Measurements from ENCODE around the gene APP.

DNA sequence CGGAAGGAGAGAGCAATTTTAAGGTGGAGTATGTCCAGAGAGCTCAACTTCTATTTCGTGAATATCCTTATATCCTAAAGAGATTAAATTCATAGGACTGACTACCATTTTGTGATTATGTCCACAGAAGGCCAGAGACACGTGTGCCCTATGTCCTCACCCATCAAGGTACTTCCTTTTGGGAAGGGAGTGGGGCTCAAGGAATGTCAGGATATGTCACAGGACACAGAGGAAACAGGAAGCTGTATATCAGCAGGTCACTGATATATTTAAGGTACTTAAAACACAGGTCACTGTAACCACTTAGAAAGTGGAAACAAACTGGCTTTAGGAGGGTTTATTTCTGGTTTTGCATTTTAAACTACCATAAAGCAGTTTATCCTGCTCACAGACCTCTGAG lies 184.6 kb downstream of the APP start:
- TF ChIP-seq BCL11B (tag by site-specific recombination; IDR thresholded peaks at IDR 0.05; ENCODE audit: low read depth), result no peak
- TF ChIP-seq TRIM28 (IDR thresholded peaks at IDR 0.05; ENCODE audit: borderline replicate concordance, low read length), result no peak
- no peak for TF ChIP-seq ATF2 (tag by site-specific recombination; IDR thresholded peaks at IDR 0.05; ENCODE audit: low read depth)
- TF ChIP-seq ZNF677 (tag by site-specific recombination; IDR thresholded peaks at IDR 0.05), result no peak
- no peak for TF ChIP-seq ZFP3 (tag by site-specific recombination; IDR thresholded peaks at IDR 0.05; ENCODE audit: low read depth)
- no peak for TF ChIP-seq YY1 (tag by site-specific recombination; IDR thresholded peaks at IDR 0.05)

All from HEK293 (cell line).